IPS-18a (cell line): ENCODE measurements around the gene PIF1.

Experiments
- H3K27ac ChIP-seq: one replicate; pipeline ENCODE4 v1.5.1; 2013; ENCODE audit warnings: low read length
- H3K27me3 ChIP-seq: one replicate; pipeline ENCODE4 v1.6.1; 2013; ENCODE audit warnings: mild to moderate bottlenecking, low read length; ENCODE audit not compliant: control insufficient read depth, insufficient read depth
- H3K36me3 ChIP-seq: one replicate; pipeline ENCODE4 v1.6.1; 2013; ENCODE audit warnings: low read depth, low read length; ENCODE audit not compliant: control insufficient read depth
- H3K4me1 ChIP-seq: one replicate; pipeline ENCODE4 v1.6.1; 2013; ENCODE audit warnings: low read depth, low read length; ENCODE audit not compliant: control insufficient read depth
- H3K4me3 ChIP-seq: one replicate; pipeline ENCODE4 v1.5.1; 2013; ENCODE audit warnings: low read length
- H3K9ac ChIP-seq: one replicate; pipeline ENCODE4 v1.6.1; 2013; ENCODE audit warnings: mild to moderate bottlenecking, low read length, moderate library complexity
- H3K9me3 ChIP-seq: one replicate; pipeline ENCODE4 v1.6.1; 2013; ENCODE audit warnings: low read depth, low read length; ENCODE audit not compliant: control insufficient read depth

The PIF1 gene

GRCh38 chr15:64825431-64826294, at the start of gene PIF1:
PIF1 (minus strand) TSS chr15:64825647; CDS start chr15:64824335, 1,312 bp downstream.
- H3K9ac ChIP-seq, result peak within 1 kb of the TSS; percentile 80
- peaks cover 3% of the 10 kb centered on the region for H3K27me3 ChIP-seq
- no peaks in the 10 kb centered on the region for H3K9me3 ChIP-seq
- H3K36me3 ChIP-seq, result peaks cover 20% of the 10 kb centered on the region
- peaks cover 9% of the 10 kb centered on the region for H3K4me1 ChIP-seq
- H3K27ac ChIP-seq, result peak within 1 kb of the TSS; percentile 93
- peak within 1 kb of the TSS; percentile 87 for H3K4me3 ChIP-seq

- no peak overlapping the region for H3K9ac ChIP-seq
- H3K4me3 ChIP-seq, result no peak overlapping the region
- peaks cover 27% of the 10 kb centered on the region for H3K4me1 ChIP-seq
- H3K27ac ChIP-seq, result no peak overlapping the region
- H3K9me3 ChIP-seq, result no peaks in the 10 kb centered on the region
- H3K36me3 ChIP-seq, result peaks cover 3% of the 10 kb centered on the region
- H3K27me3 ChIP-seq, result no peaks in the 10 kb centered on the region
Observed at GRCh38 chr15:64870353-64870752, 44.9 kb upstream of the PIF1 start.

GRCh38 chr15:64869501-64869900, 44.1 kb upstream of the PIF1 start:
- Histone ChIP-seq H3K27me3 (no peaks in the 10 kb centered on the region), H3K9ac (no peak overlapping the region), H3K36me3 (peaks cover 3% of the 10 kb centered on the region), H3K9me3 (no peaks in the 10 kb centered on the region), H3K4me1 (peaks cover 19% of the 10 kb centered on the region), H3K4me3 (no peak overlapping the region), H3K27ac (no peak overlapping the region)

- Histone ChIP-seq H3K36me3 (peaks cover 3% of the 10 kb centered on the region), H3K9ac (no peak overlapping the region), H3K9me3 (no peaks in the 10 kb centered on the region), H3K27me3 (no peaks in the 10 kb centered on the region), H3K4me1 (peaks cover 19% of the 10 kb centered on the region), H3K27ac (no peak overlapping the region), H3K4me3 (no peak overlapping the region)
Observed at GRCh38 chr15:64865998-64866520, 40.6 kb upstream of the PIF1 start.

- Histone ChIP-seq H3K4me1 (peaks cover 19% of the 10 kb centered on the region), H3K4me3 (no peak overlapping the region), H3K27ac (no peak overlapping the region), H3K9me3 (no peaks in the 10 kb centered on the region), H3K36me3 (peaks cover 7% of the 10 kb centered on the region), H3K27me3 (no peaks in the 10 kb centered on the region), H3K9ac (no peak overlapping the region)
Observed at GRCh38 chr15:64865126-64865997, 39.9 kb upstream of the PIF1 start.

GRCh38 chr15:64864068-64864467, 38.6 kb upstream of the PIF1 start:
- H3K27ac ChIP-seq, result no peak overlapping the region
- H3K27me3 ChIP-seq, result no peaks in the 10 kb centered on the region
- H3K4me1 ChIP-seq, result peaks cover 19% of the 10 kb centered on the region
- H3K9ac ChIP-seq, result no peak overlapping the region
- H3K9me3 ChIP-seq, result no peaks in the 10 kb centered on the region
- no peak overlapping the region for H3K4me3 ChIP-seq
- H3K36me3 ChIP-seq, result peaks cover 18% of the 10 kb centered on the region

- Histone ChIP-seq H3K36me3 (peaks cover 22% of the 10 kb centered on the region), H3K4me1 (peaks cover 26% of the 10 kb centered on the region), H3K4me3 (no peak overlapping the region), H3K27me3 (no peaks in the 10 kb centered on the region), H3K27ac (no peak overlapping the region), H3K9me3 (no peaks in the 10 kb centered on the region), H3K9ac (no peak overlapping the region)
Observed at GRCh38 chr15:64862408-64862807, 37.0 kb upstream of the PIF1 start.

GRCh38 chr15:64861960-64862359, 36.5 kb upstream of the PIF1 start:
- H3K36me3 ChIP-seq, result peaks cover 21% of the 10 kb centered on the region
- H3K4me3 ChIP-seq, result no peak overlapping the region
- peaks cover 29% of the 10 kb centered on the region for H3K4me1 ChIP-seq
- H3K27me3 ChIP-seq, result no peaks in the 10 kb centered on the region
- H3K9me3 ChIP-seq, result no peaks in the 10 kb centered on the region
- no peak overlapping the region for H3K27ac ChIP-seq
- no peak overlapping the region for H3K9ac ChIP-seq

- Histone ChIP-seq H3K9me3 (no peaks in the 10 kb centered on the region), H3K36me3 (peaks cover 21% of the 10 kb centered on the region), H3K4me3 (no peak overlapping the region), H3K9ac (no peak overlapping the region), H3K4me1 (peaks cover 27% of the 10 kb centered on the region), H3K27me3 (no peaks in the 10 kb centered on the region), H3K27ac (no peak overlapping the region)
Observed at GRCh38 chr15:64861331-64861730, 35.9 kb upstream of the PIF1 start.

- Histone ChIP-seq H3K36me3 (peaks cover 35% of the 10 kb centered on the region), H3K4me1 (peaks cover 20% of the 10 kb centered on the region), H3K27ac (no peak overlapping the region), H3K9ac (no peak overlapping the region), H3K27me3 (no peaks in the 10 kb centered on the region), H3K4me3 (no peak overlapping the region), H3K9me3 (no peaks in the 10 kb centered on the region)
Observed at GRCh38 chr15:64859226-64859625, 33.8 kb upstream of the PIF1 start.

- Histone ChIP-seq H3K36me3 (peaks cover 38% of the 10 kb centered on the region), H3K9me3 (no peaks in the 10 kb centered on the region), H3K9ac (no peak overlapping the region), H3K27ac (no peak overlapping the region), H3K27me3 (no peaks in the 10 kb centered on the region), H3K4me1 (peaks cover 20% of the 10 kb centered on the region), H3K4me3 (no peak overlapping the region)
Observed at GRCh38 chr15:64858021-64858575, 32.7 kb upstream of the PIF1 start.
